Activated T-helper 17 cell treated with anti-CD3 and anti-CD28 coated beads, Interleukin-2, amount 50 U/mL, for 72 hours (primary cell): ENCODE data around the gene POLR1E. TPM values are rescaled to one million over a fixed set of nuclear protein-coding genes. Genes with fewer than 3 reads are reported as not detected.
"Not testable (repeated sequence)": the region's sequence is repeated elsewhere in the genome, so short reads cannot be mapped to it uniquely, and the experiment has no call there.

ENCODE experiments used
- ATAC-seq: fragments of 150-1000 bp; cut with Tn5 transposase; replicated peaks from 2 replicates; pipeline ENCODE4 v1.10.0; 2021; ENCODE audit warnings: mild to moderate bottlenecking, moderate library complexity
- H3K27ac Mint-ChIP-seq: one replicate; pipeline ENCODE4 v1.8.0; 2022; ENCODE audit warnings: mixed read lengths
- H3K27me3 Mint-ChIP-seq: one replicate; pipeline ENCODE4 v1.8.0; 2022; ENCODE audit warnings: mixed read lengths
- H3K36me3 Mint-ChIP-seq: one replicate; pipeline ENCODE4 v1.8.0; 2022; ENCODE audit warnings: low read depth, mild to moderate bottlenecking, mixed read lengths
- H3K4me1 Mint-ChIP-seq: one replicate; pipeline ENCODE4 v1.8.0; 2022; ENCODE audit warnings: mixed read lengths
- H3K4me3 Mint-ChIP-seq: one replicate; pipeline ENCODE4 v1.8.0; 2022; ENCODE audit warnings: mild to moderate bottlenecking, mixed read lengths
- H3K9me3 Mint-ChIP-seq: one replicate; pipeline ENCODE4 v1.8.0; 2022; ENCODE audit warnings: mixed read lengths
- total RNA-seq, 2 donors: library from RNA; stranded (reverse); gene quantifications; one replicate each; pipeline ENCODE4 v1.2.3, GENCODE V29; 2022

POLR1E gene
- total RNA-seq, 2 donors from 2014 or later: 57.3 to 65.1 TPM

- Mint-ChIP-seq H3K4me3 (no peak overlapping the region), H3K9me3 (no peaks in the 10 kb centered on the region), H3K27ac (no peak overlapping the region), H3K4me1 (peaks cover 9% of the 10 kb centered on the region), H3K36me3 (peaks cover 26% of the 10 kb centered on the region), H3K27me3 (no peaks in the 10 kb centered on the region)
- ATAC-seq: no peak
Measured at GRCh38 chr9:37452611-37453010, 33.1 kb upstream of the POLR1E start.

GRCh38 chr9:37453827-37454226, 31.9 kb upstream of the POLR1E start:
- Mint-ChIP-seq H3K9me3 (no peaks in the 10 kb centered on the region), H3K27ac (peak overlapping the region; percentile 21), H3K36me3 (peaks cover 20% of the 10 kb centered on the region), H3K27me3 (no peaks in the 10 kb centered on the region), H3K4me3 (no peak overlapping the region), H3K4me1 (peaks cover 11% of the 10 kb centered on the region)
- ATAC-seq: no peak

- peaks cover 18% of the 10 kb centered on the region for H3K36me3 Mint-ChIP-seq
- no peaks in the 10 kb centered on the region for H3K9me3 Mint-ChIP-seq
- H3K27ac Mint-ChIP-seq: peak overlapping the region; percentile 21
- no peaks in the 10 kb centered on the region for H3K27me3 Mint-ChIP-seq
- H3K4me3 Mint-ChIP-seq: no peak overlapping the region
- ATAC-seq: no peak
- peaks cover 11% of the 10 kb centered on the region for H3K4me1 Mint-ChIP-seq
Measured at GRCh38 chr9:37454238-37454637, 31.5 kb upstream of the POLR1E start.

- Mint-ChIP-seq H3K4me1 (peaks cover 11% of the 10 kb centered on the region), H3K4me3 (no peak overlapping the region), H3K36me3 (peaks cover 6% of the 10 kb centered on the region), H3K9me3 (no peaks in the 10 kb centered on the region), H3K27ac (peak overlapping the region; percentile 39), H3K27me3 (no peaks in the 10 kb centered on the region)
- peak; percentile 26 for ATAC-seq
Measured at GRCh38 chr9:37455884-37456647, 29.7 kb upstream of the POLR1E start.

- Mint-ChIP-seq H3K9me3 (no peaks in the 10 kb centered on the region), H3K4me1 (peaks cover 11% of the 10 kb centered on the region), H3K36me3 (peaks cover 2% of the 10 kb centered on the region), H3K27ac (peak overlapping the region; percentile 39), H3K27me3 (no peaks in the 10 kb centered on the region), H3K4me3 (no peak overlapping the region)
- ATAC-seq: no peak
Measured at GRCh38 chr9:37456817-37457216, 28.9 kb upstream of the POLR1E start.

GRCh38 chr9:37464006-37464405, 21.7 kb upstream of the POLR1E start:
- peaks cover 16% of the 10 kb centered on the region for H3K4me1 Mint-ChIP-seq
- H3K36me3 Mint-ChIP-seq: peaks cover 30% of the 10 kb centered on the region
- H3K27me3 Mint-ChIP-seq: no peaks in the 10 kb centered on the region
- peak overlapping the region; percentile 95 for H3K27ac Mint-ChIP-seq
- peak overlapping the region; percentile 90 for H3K4me3 Mint-ChIP-seq
- no peaks in the 10 kb centered on the region for H3K9me3 Mint-ChIP-seq
- no peak for ATAC-seq

- Mint-ChIP-seq H3K4me1 (peaks cover 16% of the 10 kb centered on the region), H3K4me3 (peak overlapping the region; percentile 90)
Measured at GRCh38 chr9:37464426-37465248, 21.1 kb upstream of the POLR1E start.

GRCh38 chr9:37465249-37466036, 20.3 kb upstream of the POLR1E start, which contains the start of gene ZBTB5:
ZBTB5 (minus strand) TSS chr9:37465450; CDS start chr9:37442551, 22,899 bp downstream.
- H3K36me3 Mint-ChIP-seq: peaks cover 30% of the 10 kb centered on the region
- H3K4me1 Mint-ChIP-seq: peaks cover 16% of the 10 kb centered on the region
- no peaks in the 10 kb centered on the region for H3K9me3 Mint-ChIP-seq
- peak within 1 kb of the TSS; percentile 90 for H3K4me3 Mint-ChIP-seq
- H3K27me3 Mint-ChIP-seq: no peaks in the 10 kb centered on the region
- peak within 1 kb of the TSS; percentile 95 for H3K27ac Mint-ChIP-seq
- ATAC-seq: peak; percentile 85

More at GRCh38 chr9:37464426-37465248, 21.1 kb upstream of the POLR1E start:
- H3K9me3 Mint-ChIP-seq: no peaks in the 10 kb centered on the region
- ATAC-seq: peak; percentile 43
- peak overlapping the region; percentile 95 for H3K27ac Mint-ChIP-seq
- H3K36me3 Mint-ChIP-seq: peaks cover 30% of the 10 kb centered on the region
- H3K27me3 Mint-ChIP-seq: no peaks in the 10 kb centered on the region

- ATAC-seq: peak; percentile 12
- Mint-ChIP-seq H3K4me3 (peak overlapping the region; percentile 90), H3K9me3 (no peaks in the 10 kb centered on the region), H3K36me3 (peaks cover 30% of the 10 kb centered on the region), H3K27ac (peak overlapping the region; percentile 95), H3K27me3 (no peaks in the 10 kb centered on the region), H3K4me1 (peaks cover 16% of the 10 kb centered on the region)
Measured at GRCh38 chr9:37466037-37466709, 19.6 kb upstream of the POLR1E start.

- H3K27me3 Mint-ChIP-seq, H3K27ac Mint-ChIP-seq, H3K9me3 Mint-ChIP-seq, ATAC-seq, H3K4me3 Mint-ChIP-seq: not testable (repeated sequence)
- H3K4me1 Mint-ChIP-seq: peaks cover 21% of the 10 kb centered on the region
- peaks cover 28% of the 10 kb centered on the region for H3K36me3 Mint-ChIP-seq
Measured at GRCh38 chr9:37467530-37467929, 18.2 kb upstream of the POLR1E start.

GRCh38 chr9:37468620-37469019, 17.1 kb upstream of the POLR1E start:
- Mint-ChIP-seq H3K27ac (no peak overlapping the region), H3K27me3 (no peaks in the 10 kb centered on the region), H3K4me3 (no peak overlapping the region), H3K4me1 (peaks cover 11% of the 10 kb centered on the region), H3K36me3 (peaks cover 17% of the 10 kb centered on the region), H3K9me3 (no peaks in the 10 kb centered on the region)
- ATAC-seq: no peak

GRCh38 chr9:37471942-37472684, 13.6 kb upstream of the POLR1E start:
- peaks cover 5% of the 10 kb centered on the region for H3K4me1 Mint-ChIP-seq
- peak; percentile 52 for ATAC-seq

GRCh38 chr9:37473982-37474381, 11.8 kb upstream of the POLR1E start:
- H3K4me1 Mint-ChIP-seq, H3K9me3 Mint-ChIP-seq, H3K36me3 Mint-ChIP-seq, H3K4me3 Mint-ChIP-seq, ATAC-seq, H3K27ac Mint-ChIP-seq: not testable (repeated sequence)
- H3K27me3 Mint-ChIP-seq: peaks cover 13% of the 10 kb centered on the region

More at GRCh38 chr9:37471942-37472684, 13.6 kb upstream of the POLR1E start:
- H3K9me3 Mint-ChIP-seq: no peaks in the 10 kb centered on the region
- no peaks in the 10 kb centered on the region for H3K36me3 Mint-ChIP-seq
- H3K27ac Mint-ChIP-seq: peak overlapping the region; percentile 64
- H3K27me3 Mint-ChIP-seq: peaks cover 5% of the 10 kb centered on the region
- H3K4me3 Mint-ChIP-seq: peak overlapping the region; percentile 65
